SIG-M5 treated with dmso at 0.1 percent for 504 hours (cell line): ENCODE results near the gene RASSF10.

ENCODE experiments used
- DNase-seq: peaks from one replicate; lab custom pipeline; 2025; ENCODE audit not compliant: unreplicated experiment; lab: John Stamatoyannopoulos, UW

Gene RASSF10

DNA sequence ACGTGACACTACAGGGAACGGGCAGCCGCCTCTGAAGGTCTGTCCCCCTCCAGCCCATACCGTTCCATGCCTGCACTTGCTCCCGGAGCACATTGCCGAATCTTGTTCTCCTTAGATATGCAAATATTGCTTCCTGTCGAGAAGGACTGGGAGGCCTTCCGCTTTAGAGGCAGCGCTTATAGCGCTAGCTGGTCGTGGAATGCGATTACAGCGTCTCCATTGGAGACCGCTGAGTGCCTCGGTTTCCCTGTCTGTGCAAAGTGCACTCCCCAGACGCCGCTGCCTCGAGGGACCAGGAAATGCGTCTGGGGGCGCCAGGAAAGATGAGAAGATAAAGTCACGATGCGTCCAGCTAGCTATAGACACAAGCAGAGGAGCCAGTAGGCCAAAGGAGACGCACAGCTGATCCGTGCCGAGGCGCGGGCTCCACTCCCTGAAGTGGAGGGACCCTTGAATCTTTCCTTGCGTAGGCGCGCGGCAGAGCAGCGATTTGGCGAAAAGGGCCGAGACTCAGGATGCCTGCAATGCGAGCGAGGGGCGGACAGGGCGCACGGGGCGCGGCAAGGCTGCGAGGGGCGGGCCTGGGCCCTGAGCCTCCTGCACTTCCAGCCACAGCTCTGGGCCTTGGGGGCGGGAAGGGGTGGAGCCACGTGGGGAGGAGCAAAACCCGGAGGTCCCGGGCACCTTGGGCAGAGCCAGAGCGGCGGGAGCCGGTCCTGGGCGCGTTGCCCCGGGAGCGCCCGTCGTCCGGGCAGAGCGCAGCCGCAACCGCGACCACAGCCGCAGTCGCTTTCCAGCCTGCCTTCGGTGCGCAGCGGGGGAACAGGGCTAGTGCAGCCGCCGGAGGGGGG lies at the start of gene RASSF10:
Gene RASSF10 (plus strand): TSS at position 692 of the 851 bp plus-strand sequence. CDS start 261 bp downstream, outside the sequence.
- no peak for DNase-seq

DNA sequence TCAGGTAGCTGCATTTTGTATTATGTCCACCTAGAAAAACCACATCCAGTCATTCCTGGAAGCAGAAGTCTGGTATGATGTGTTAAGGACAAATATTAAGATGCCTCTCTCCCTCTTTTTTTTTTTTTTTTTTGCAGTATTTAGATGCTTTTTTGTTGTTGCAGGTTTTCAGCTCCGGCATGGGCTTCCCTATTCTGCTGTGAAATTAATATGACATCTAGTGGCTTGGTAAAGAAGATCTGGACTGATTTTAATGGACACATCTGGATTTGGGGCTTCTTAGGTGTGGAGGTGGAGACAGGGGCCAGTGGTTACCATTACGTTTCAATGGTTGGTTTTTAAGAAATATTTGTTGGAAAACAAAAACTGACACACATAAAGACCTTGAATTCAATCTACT lies 47.5 kb upstream of the RASSF10 start:
- no peak for DNase-seq

DNA sequence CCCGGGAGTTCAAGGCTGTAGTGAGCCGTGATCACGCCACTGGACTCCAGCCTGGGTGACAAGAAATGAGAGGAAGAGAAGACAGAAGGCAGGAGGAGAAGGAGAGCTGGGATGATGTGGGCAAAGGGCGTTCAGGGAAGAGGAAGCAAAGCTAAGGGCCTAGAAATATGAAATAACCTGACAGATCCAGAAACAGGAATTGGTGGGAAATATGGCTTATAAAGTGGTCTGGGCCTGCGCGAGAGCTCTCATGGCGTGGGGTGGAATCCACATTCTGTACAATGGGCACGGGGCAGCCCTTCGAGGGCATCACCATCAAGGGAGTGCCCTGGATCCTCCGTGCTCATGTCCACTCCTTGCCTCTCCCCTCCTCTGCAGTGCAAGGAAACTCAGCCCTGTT lies 46.8 kb upstream of the RASSF10 start:
- peak; percentile 39 for DNase-seq

DNA sequence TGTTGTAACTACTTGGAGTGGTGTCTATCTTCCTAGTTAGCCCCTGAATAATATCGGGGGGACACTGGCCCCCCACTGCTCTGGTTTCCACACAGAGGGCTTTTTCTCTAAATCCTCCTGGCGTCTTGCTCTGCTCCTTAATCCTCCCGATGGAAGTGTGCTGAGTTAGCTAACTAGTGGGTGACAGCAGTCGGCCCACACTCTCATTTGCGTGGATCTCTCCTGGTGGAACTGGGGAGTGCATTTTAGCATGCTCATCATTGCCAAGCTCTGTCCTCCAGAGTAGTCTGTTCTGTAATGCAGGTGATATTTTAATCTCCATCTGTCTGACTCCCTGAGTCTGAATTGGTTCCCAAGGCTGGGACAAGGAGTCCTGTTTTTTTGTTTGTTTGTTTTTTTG lies 46.1 kb upstream of the RASSF10 start:
- no peak for DNase-seq

DNA sequence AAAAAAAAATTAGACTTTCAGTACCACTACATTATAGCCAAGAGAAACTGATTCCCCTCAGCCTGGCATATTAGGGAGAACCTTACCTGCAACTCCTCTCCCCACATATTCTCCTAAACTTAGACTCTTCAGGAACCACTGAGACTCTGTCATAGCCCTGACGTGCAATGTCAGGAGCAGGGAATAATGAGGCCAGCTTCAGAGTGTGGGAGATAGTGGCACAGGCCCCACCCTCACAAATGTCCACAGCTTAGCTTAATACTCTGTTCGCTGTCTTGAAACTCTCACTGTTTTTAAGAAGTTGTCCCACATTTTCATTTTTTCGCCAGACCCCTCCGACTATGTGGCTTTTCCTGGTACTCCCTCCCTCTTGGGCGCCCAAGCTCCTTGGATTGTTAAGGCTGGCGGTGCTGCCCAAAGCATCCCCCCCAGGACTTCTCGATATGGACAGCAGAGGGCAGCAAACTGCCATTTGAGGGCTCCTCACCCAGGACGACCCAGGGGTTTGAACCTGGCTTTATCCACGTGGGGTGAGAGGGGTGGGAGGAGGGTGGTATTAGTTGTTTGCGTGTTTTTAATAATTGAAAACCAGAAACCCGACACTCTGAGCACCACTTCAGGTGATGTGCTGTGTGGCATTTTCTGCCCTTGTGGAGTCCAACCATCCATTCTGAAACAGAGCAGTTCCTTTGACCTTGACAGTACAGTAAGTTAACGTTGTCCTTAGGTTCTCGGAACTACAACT lies 45.2 kb upstream of the RASSF10 start:
- peak; percentile 34 for DNase-seq

DNA sequence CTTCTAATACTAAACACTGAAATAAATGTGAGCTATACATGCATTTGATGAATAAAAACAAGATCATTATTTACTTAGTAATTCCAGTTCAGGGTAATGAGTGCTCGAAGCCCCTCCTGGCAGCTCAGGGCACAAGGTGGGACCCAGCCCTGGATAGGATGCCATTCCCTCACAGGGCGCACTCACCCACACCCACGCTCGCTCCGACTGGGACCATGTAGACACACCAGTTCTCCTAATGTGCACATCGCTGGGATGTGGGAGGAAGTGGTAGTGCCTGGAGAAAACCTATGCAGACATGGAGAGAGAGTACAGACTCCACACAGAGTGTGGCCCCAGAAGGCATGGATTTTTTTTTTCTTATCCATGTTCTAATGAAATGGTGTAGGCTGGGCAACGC lies 44.5 kb upstream of the RASSF10 start:
- no peak for DNase-seq

DNA sequence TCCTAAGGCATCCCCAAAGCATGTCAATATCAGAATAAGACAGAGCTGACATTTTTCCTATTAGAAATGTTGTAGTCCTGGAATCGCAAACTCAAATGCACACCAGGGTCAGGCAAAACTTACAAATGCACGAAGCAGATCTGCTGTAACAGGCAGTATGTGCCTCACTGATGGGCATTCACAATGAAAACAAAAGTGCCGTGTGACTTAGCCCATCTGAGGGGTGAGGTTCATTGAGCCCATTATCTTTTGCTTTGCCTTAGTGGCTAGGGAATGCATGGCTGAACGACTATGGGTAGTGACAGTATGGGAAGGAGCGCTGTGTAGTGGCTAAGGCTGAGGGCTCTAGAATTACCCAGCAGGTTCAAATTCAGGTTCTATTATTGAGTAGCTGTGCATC lies 43.1 kb upstream of the RASSF10 start:
- DNase-seq: no peak

DNA sequence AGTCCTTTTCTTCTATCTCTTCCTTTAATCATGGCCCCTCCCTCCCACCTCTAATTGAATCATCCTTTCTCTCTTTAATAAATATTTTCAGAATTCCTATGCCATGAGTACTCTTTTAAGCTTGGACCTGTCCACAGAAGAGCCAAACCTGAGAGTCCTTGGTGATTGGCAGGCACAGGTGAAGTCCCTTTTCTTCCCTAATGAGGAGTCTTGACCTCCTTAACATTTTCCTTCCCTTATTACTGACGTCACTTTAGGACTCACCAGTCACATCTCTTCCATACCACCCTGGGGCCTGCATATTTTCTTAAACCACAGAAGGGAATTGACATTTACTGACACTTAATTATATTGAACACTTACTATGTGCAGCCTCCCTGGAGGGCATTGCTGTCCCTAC lies 41.0 kb upstream of the RASSF10 start:
- peak; percentile 5 for DNase-seq

DNA sequence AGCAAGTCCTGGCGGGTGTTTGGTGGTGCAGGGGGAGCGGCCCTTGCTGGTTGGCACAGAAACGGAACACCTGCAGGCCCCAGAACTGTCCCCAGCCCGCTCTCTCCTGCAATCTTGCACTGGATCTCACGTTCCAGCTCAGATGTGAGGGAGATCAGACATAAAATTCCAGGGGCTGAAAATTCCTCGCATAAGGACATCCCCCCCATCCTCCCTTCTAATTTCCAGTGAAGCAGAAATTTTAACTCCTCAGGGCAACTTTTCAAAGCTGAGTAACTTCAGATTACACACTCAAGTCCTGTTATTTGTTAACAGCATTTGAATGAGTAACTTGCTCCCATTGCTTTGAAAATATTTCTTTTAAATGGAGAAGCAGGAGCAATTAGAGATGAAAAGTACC lies 40.3 kb upstream of the RASSF10 start:
- DNase-seq: no peak

DNA sequence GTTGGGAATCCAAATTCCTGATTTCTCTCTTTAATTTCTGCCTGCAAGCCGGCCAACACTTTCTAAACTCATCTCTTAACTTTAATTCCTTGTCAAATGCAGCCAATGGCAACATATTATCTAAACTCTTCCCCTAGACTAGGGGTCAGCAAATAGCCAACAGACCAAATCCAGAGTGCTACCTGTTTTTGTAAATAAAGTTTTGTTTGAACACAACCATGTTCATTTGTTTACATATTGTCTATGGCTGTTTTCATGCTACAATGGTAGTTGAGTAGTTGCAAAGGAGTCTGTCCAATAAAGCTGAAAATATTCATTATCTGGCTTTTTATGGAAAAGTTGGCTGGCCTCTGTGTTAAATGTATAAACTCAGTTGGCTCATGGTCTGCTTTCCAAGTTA lies 37.2 kb upstream of the RASSF10 start:
- DNase-seq: no peak

DNA sequence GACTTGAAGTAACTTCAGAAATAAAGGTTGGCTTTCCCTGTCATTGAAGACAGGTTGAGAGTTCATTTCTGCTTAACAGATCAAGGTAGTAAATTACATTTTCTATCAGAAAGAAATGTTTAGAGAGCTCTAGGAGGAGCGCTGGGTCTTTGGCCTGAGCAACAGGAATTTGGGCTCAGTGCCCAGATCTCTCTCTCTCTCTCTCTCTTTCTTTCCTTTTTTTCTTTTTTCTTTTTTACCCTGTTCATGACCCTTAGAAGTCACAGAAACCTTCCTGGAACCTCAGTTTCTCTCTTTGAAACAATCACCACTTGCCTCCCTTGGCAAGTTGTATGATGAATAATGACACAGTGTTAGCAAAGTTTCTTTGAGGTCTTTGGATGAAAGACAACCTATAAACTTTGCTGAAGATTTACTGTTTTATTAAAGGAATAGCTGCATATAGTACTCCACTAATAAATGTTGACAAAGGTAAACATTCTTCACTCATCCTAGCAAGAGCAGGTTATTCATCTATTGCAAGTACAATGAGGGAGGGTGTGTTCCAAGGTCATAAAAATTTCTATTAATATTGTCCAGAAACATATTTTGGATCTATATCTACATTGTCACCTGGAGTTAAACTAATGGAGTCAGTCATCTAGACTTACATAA lies 35.5 kb upstream of the RASSF10 start:
- DNase-seq: no peak

DNA sequence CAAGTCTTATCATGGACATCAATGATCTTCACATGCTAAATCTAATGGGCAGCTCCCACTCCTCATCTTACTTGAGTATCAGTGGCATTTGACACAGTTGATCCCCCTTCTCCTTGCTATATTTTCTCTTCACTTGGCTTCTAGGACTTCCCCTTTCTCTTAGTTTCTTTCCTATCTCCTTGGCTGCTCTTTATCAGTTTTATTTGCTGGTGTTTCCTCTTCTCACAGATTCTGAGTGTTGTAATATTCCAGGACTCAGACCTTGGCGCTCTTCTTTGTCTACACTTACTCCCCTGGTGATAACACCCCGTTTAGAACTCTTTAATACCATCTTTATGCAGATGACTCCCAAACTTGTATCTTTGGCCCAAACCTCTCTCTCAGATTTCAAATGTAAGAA lies 33.9 kb upstream of the RASSF10 start:
- peak; percentile 37 for DNase-seq

DNA sequence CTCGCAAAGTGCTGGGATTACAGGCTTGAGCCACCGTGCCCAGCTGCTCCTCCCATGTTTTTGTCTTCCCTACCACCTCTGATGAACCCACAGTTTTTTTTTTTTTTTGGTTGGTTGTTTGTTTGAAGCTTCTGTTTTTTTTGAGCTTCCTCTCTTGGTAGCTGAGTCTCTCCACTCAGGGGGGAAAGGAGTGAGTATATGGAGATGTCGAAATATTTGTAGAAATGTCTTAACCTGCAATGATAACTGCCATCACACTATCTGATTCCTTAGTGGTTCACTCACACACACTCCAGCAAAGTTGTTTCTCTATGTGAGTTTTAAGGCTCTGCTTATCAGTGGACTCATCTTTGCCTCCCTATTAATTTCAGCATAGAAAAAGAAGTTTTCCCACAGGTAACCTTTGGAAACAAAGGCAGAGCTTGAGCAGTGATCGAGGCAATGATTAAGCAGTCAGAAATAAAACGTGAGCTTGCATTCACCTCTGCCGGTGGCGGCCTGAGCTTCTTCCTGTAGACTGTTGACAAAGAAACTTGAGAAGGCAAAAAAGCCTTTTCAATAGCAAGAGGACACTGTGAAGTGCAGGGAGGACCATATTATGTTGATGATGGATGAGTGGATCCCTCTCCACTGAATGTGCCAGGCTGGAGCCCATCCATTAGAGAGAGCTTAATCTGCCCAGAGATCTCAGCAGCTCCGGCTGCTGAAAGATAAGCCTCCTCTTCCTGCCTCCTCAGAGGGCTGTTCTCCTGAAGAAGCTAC lies 29.0 kb upstream of the RASSF10 start:
- no peak for DNase-seq

DNA sequence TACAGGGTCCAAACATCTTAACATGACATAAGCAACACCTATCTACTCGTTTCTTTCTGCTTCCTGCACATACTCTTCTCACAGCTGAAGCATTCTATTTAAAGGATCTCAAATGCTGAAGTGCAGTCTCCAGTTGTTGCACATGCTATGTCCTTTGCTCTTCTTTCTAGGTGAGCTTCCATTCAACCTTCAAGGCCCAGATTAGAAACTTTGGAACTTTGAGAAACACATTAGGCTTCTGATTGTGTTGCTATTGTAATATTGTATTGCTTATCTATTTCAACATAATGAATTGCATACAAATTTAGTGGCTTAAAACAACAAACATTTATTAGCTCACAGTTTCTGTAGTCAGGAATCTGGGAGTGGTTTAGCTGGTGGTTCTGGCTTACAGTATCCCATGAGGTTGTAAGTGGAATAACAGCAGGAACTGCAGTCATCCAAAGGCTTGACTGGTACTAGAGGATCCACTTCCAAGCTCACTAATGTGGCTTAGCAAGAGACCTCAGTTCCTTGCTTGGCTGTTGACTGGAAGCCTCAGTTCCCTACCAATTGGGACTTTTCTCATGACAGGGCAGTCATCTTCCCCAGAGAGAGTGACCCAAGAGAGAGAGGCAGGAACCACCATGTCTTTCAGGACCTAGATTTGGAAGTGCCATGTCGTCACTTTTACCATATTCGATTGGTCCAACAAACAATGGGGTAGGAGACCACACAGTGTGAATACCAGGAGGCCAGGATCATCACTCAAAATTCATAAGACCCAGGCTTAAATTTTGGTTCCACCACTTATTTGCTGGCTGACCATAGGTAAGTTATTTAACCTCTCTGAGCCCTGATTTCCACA lies 27.2 kb upstream of the RASSF10 start:
- no peak for DNase-seq

DNA sequence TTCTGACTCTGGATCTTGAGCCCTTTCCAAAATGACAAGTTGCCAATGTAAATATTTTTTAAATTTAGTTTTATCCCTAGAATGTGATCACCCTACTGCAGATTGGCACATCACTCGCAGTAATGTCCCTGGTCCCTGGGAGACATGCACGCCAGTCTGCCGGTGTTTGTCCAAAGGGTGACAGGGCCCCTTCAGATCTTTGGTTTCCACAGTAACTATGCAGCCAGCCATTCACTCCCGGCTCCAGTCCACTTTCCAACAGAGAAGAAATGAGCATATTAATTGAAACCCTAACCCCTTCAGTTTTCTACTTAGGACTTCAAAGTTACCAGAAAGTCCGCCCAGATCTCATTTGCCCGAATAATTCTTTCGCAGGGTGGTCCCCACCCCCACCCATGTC lies 25.8 kb upstream of the RASSF10 start:
- DNase-seq: no peak

DNA sequence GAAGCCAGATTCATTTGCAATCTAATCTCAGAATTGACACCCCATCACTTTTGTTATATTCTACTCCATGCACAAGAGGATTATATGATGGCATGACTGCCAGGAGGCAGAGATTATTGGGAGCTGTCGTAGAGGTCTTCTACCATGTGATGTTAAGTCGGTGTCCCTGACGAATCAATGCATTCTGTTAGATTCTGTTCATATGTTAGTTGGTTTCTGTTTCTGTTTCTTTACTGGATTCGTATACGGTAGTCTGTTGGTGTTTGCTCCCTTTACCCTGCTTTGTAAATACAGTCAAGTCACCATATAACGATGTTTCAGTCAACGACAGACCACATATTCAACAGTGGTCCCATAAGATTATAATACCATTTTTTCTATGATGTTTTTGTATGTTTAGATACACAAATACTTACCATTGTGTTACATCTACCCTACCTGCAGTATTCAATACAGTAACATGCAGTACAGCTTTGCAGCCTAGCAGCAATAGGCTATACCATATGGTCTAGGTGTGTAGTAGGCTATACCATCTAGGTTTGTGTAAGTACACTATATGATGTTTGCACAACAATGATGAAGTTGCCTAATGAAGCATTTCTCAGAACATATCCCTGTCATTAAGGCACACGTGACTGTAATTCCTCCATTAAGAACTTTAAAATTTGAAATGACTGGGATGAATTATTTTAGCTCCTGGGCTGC lies 22.8 kb upstream of the RASSF10 start:
- no peak for DNase-seq

DNA sequence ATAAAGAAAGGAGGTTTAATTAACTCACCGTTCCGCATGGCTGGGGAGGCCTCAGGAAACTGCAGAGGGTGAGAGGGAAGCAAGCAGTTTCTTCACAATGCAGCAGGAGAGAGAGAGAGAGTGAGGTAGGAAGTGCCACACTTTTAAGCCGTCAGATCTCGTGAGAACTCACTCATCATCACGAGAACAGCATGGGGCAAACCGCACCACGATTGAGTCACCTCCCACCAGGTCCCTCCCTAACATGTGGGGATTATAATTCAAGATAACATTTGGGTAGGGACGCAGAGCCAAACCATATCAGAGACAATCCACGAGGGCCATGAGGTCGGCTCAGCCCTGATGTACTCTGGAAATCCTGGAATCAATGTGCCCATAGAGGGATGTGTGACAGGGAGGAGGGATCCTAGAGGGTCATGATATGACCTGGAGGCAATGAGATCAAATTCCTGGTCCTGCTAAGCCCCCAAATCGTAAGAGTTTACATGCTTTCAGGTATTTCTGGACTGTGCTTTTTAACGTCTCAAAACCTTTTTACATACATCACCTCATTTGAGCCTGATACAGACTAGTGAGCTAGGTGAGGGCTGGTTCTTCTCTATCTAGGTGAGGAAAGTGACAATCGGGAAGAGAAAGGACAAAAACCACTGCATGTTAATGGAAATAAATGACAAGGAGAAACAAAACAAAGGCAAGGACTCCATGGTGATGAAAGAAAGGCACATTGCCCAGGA lies 19.5 kb upstream of the RASSF10 start:
- DNase-seq: no peak

DNA sequence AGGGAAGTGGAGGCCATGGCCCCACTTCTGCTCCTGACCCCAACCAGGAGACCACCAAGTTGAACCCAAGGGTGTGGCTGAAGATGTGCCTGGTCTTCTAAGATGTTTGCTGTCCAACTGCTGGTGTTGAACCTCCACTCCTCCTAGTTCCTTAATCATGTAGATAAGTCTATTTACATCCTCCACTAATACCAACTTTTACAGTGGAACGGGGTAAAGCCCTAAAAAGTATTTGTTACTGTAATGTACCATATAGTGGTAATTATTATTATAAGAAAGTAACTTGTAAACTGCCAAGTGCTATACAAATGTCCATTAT lies 19.0 kb upstream of the RASSF10 start:
- DNase-seq: no peak

DNA sequence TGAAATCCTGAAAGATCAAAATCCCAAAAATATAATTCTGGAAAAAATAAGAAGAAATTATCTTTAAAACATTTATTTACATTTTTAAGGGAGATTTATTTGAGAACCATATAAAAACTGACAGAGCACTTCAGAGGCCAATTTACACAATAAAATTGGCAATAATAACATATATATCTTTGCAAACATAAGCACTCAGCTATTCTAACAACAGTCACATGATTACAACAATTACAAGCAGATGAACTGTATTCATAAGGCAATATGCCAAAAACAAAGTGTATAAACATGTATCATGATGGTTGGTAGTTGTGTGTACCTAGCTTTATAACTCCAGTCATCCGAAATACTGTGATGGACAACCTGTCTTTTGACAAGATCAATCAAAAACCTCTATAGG lies 17.7 kb upstream of the RASSF10 start:
- no peak for DNase-seq
